ENCODE measurements around the gene UNC5C. TPM values are rescaled to one million over a fixed set of nuclear protein-coding genes. Genes with fewer than 3 reads are reported as not detected.

Gene UNC5C
- total and polyA plus RNA-seq, 4 donors, result 0.27 to 1.2 (median 0.78) TPM

GRCh38 chr4:95529946-95530345, 18.8 kb downstream of the UNC5C start:
- no peaks in the 10 kb centered on the region for H3K27me3 ChIP-seq (ENCODE audit: control insufficient read depth in 4 of 4, insufficient read depth in 4 of 4, low read length in 3 of 4)

GRCh38 chr4:95528388-95528948, 20.3 kb downstream of the UNC5C start:
- no peak for DNase-seq (ENCODE audit: low spot score)
- WGBS, result 66% methylated on average over 4 of the region's 4 CpGs
- Histone ChIP-seq H3K4me1 (ENCODE audit: control insufficient read depth in 4 of 4, insufficient read depth in 4 of 4, low read length in 3 of 4) (no peaks in the 10 kb centered on the region), H3K36me3 (ENCODE audit: control insufficient read depth in 4 of 4, insufficient read depth in 3 of 4, low read depth in 1 of 4, low read length in 3 of 4) (no peaks in the 10 kb centered on the region), H3K27me3 (ENCODE audit: control insufficient read depth in 4 of 4, insufficient read depth in 4 of 4, low read length in 3 of 4) (no peaks in the 10 kb centered on the region), H3K4me3 (ENCODE audit: low read depth in 1 of 3, low read length in 3 of 3) (no peak overlapping the region), H3K9ac (ENCODE audit: low read depth in 1 of 2, low read length in 2 of 2) (no peak overlapping the region), H3K9me3 (ENCODE audit: control insufficient read depth in 4 of 4, low read length in 3 of 4) (no peaks in the 10 kb centered on the region), H3K27ac (ENCODE audit: low read depth in 1 of 2, low read length in 2 of 2) (no peak overlapping the region)
- TF ChIP-seq GABPA (IDR thresholded peaks at IDR 0.05 in 1 of 2, conservative IDR thresholded peaks at IDR 0.05 in 1 of 2) (no peak), RAD21 (IDR thresholded peaks at IDR 0.05) (no peak), YY1 (IDR thresholded peaks at IDR 0.05) (no peak), REST (IDR thresholded peaks at IDR 0.05) (no peak), ZBTB33 (IDR thresholded peaks at IDR 0.05) (no peak)

More at GRCh38 chr4:95529946-95530345, 18.8 kb downstream of the UNC5C start:
- TF ChIP-seq HNF4G (IDR thresholded peaks at IDR 0.05), result no peak
- no peak for TF ChIP-seq RXRA (IDR thresholded peaks at IDR 0.05)
- TF ChIP-seq CTCF (IDR thresholded peaks at IDR 0.05; ENCODE audit: low read depth, low read length, missing input control), result no peak
- no peak for TF ChIP-seq JUND (IDR thresholded peaks at IDR 0.05)
- TF ChIP-seq TAF1 (conservative IDR thresholded peaks at IDR 0.05), result no peak
- TF ChIP-seq ATF3 (IDR thresholded peaks at IDR 0.05), result no peak
- TF ChIP-seq ZBTB33 (IDR thresholded peaks at IDR 0.05), result no peak
- H3K27ac ChIP-seq (ENCODE audit: low read depth in 1 of 2, low read length in 2 of 2), result no peak overlapping the region
- no peaks in the 10 kb centered on the region for H3K4me1 ChIP-seq (ENCODE audit: control insufficient read depth in 4 of 4, insufficient read depth in 4 of 4, low read length in 3 of 4)
- H3K9me3 ChIP-seq (ENCODE audit: control insufficient read depth in 4 of 4, low read length in 3 of 4), result no peaks in the 10 kb centered on the region
- no peak overlapping the region for H3K4me3 ChIP-seq (ENCODE audit: low read depth in 1 of 3, low read length in 3 of 3)
- DNase-seq (ENCODE audit: low spot score), result no peak
- no peak overlapping the region for H3K9ac ChIP-seq (ENCODE audit: low read depth in 1 of 2, low read length in 2 of 2)
- no peaks in the 10 kb centered on the region for H3K36me3 ChIP-seq (ENCODE audit: control insufficient read depth in 4 of 4, insufficient read depth in 3 of 4, low read depth in 1 of 4, low read length in 3 of 4)
